Ascending aorta (tissue), 2 donors: Measurements from ENCODE around the gene LTBP2. TPM values are rescaled to one million over a fixed set of nuclear protein-coding genes. Genes with fewer than 3 reads are reported as not detected.

Source experiments
- DNase-seq, 2 donors: peaks; one replicate each; pipeline ENCODE4 v3.0.0-alpha.2; 2019; ENCODE audit warnings: low spot score in 2 of 2
- H3K27ac ChIP-seq, 2 donors: fragments of 200-600 bp; sonication (generic); one replicate each; pipeline ENCODE4 v1.5.1; 2016 to 2017; ENCODE audit warnings: mild to moderate bottlenecking in 1 of 2
- H3K27me3 ChIP-seq: fragments of 200-600 bp; sonication (generic); one replicate; pipeline ENCODE4 v1.5.1; 2017
- H3K36me3 ChIP-seq, 2 donors: fragments of 200-600 bp; sonication (generic); one replicate each; pipeline ENCODE4 v1.5.1; 2016
- H3K4me1 ChIP-seq, 2 donors: fragments of 200-600 bp; sonication (generic); one replicate each; pipeline ENCODE4 v1.5.1; 2016 to 2017; ENCODE audit warnings: mild to moderate bottlenecking in 1 of 2
- H3K4me3 ChIP-seq, 2 donors: fragments of 200-600 bp; sonication (generic); one replicate each; pipeline ENCODE4 v1.5.1; 2016 to 2017; ENCODE audit warnings: mild to moderate bottlenecking in 1 of 2
- H3K9me3 ChIP-seq, 2 donors: fragments of 200-600 bp; sonication (generic); one replicate each; pipeline ENCODE4 v1.5.1; 2016
- CTCF ChIP-seq, 3 experiments: fragments of 200-600 bp in 2 of 3; fragments of 450-650 bp in 1 of 3; sonication (generic) in 2 of 3; IDR thresholded peaks; one replicate each; pipeline ENCODE4 v1.5.1; 2016 to 2019; ENCODE audit warnings: antibody characterized with exemption in 3 of 3, mild to moderate bottlenecking in 1 of 3, moderate library complexity in 1 of 3
- intact Hi-C: fragments of 100-400 bp; cut with DNase I; formaldehyde crosslinking; loops from one replicate; pipeline ENCODE4 v1.15.1; 2023
- total RNA-seq: library from RNA; depleted of rRNA; stranded (reverse); fragments of >200 nt; gene quantifications from one replicate; pipeline ENCODE4 v1.1.0, GENCODE V29; 2016

LTBP2 gene
- total RNA-seq, 1 donor from 2014 or later, result 383 TPM

GRCh38 chr14:74573421-74574089 lies 38.5 kb downstream of the LTBP2 start:
- H3K4me3 ChIP-seq, result peak overlapping the region in 1 of 2 donors; percentile 46
- H3K4me1 ChIP-seq, result peaks cover 42 to 92% of the 10 kb centered on the region in 2 donors
- intact Hi-C loops, result loop anchor here (2.0 kb wide), 1 partner anchor 17 kb away; no protein-coding TSS in a partner anchor

GRCh38 chr14:74572726-74573301 lies 39.2 kb downstream of the LTBP2 start:
- intact Hi-C loops, result loop anchor here (2.0 kb wide), 1 partner anchor 18 kb away; no protein-coding TSS in a partner anchor
- H3K4me1 ChIP-seq, result peaks cover 43 to 94% of the 10 kb centered on the region in 2 donors
- peak overlapping the region; percentile 16 to 46 for H3K4me3 ChIP-seq

More at GRCh38 chr14:74573421-74574089, 38.5 kb downstream of the LTBP2 start:
- TF ChIP-seq CTCF (IDR thresholded peaks at IDR 0.05), result no peak
- H3K27ac ChIP-seq, result peak overlapping the region; percentile 91 to 94
- H3K9me3 ChIP-seq, result no peaks in the 10 kb centered on the region
- no peaks in the 10 kb centered on the region for H3K27me3 ChIP-seq
- DNase-seq, result no peak
- H3K36me3 ChIP-seq, result no peaks in the 10 kb centered on the region

DNA sequence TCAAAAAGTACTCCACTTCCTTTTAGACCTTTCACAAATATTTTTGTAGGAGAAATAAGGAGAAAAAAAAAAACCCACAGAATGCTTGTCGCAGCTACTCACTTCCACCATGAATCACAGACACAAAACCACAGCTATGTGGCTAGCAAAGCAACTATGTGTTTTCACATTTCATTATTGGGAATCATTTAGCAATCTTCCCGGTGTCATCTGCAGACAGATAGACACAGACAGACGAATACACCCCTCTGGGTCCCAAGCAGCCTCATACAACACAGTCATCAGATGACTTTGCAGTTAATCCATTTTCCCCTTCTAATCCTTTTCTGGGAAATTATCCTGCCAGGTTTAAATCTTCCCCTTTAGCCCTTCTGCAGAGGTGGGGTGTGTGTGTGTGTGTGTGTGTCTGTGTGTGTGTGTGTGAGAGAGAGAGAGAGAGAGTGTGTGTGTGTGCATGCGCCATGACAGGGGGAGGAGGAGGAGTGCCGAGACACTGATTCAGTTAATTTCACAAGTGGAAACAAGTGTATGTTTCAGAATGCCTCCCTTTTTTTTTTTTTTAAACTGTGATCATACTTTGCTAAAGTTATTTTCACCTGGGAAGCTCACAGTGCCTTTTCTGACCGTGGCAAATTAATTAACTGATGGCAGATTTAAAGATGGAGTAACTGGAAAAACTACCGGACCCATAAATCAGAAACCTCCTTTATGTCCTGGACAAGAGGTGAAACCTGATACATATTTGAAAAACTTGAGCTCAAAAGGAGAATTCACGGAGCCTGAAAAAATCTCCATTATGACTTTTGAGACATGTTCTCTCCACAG lies 39.9 kb downstream of the LTBP2 start:
- intact Hi-C loops, result loop anchor here (2.0 kb wide), 1 partner anchor 19 kb away; no protein-coding TSS in a partner anchor
- H3K4me1 ChIP-seq, result peaks cover 49 to 94% of the 10 kb centered on the region in 2 donors
- DNase-seq, result peak in 1 of 2 donors; percentile 83

More at GRCh38 chr14:74572726-74573301, 39.2 kb downstream of the LTBP2 start:
- no peaks in the 10 kb centered on the region for H3K36me3 ChIP-seq
- no peaks in the 10 kb centered on the region for H3K9me3 ChIP-seq
- no peaks in the 10 kb centered on the region for H3K27me3 ChIP-seq
- no peak for TF ChIP-seq CTCF (IDR thresholded peaks at IDR 0.05)
- DNase-seq, result no peak
- peak overlapping the region; percentile 91 to 94 for H3K27ac ChIP-seq

GRCh38 chr14:74571441-74571841 lies 40.6 kb downstream of the LTBP2 start:
- H3K36me3 ChIP-seq, result no peaks in the 10 kb centered on the region
- peak in 1 of 2 donors; percentile 85 for DNase-seq
- intact Hi-C loops, result no loop called here
- peak overlapping the region; percentile 91 to 94 for H3K27ac ChIP-seq
- H3K9me3 ChIP-seq, result no peaks in the 10 kb centered on the region
- no peak for TF ChIP-seq CTCF (IDR thresholded peaks at IDR 0.05)
- peaks cover 52 to 94% of the 10 kb centered on the region in 2 donors for H3K4me1 ChIP-seq
- peak overlapping the region; percentile 16 to 37 for H3K4me3 ChIP-seq
- no peaks in the 10 kb centered on the region for H3K27me3 ChIP-seq

More for the DNA sequence above, 39.9 kb downstream of the LTBP2 start:
- H3K9me3 ChIP-seq, result no peaks in the 10 kb centered on the region
- peak overlapping the region; percentile 16 to 46 for H3K4me3 ChIP-seq
- no peaks in the 10 kb centered on the region for H3K27me3 ChIP-seq
- no peak for TF ChIP-seq CTCF (IDR thresholded peaks at IDR 0.05)
- peak overlapping the region; percentile 91 to 94 for H3K27ac ChIP-seq
- H3K36me3 ChIP-seq, result no peaks in the 10 kb centered on the region

DNA sequence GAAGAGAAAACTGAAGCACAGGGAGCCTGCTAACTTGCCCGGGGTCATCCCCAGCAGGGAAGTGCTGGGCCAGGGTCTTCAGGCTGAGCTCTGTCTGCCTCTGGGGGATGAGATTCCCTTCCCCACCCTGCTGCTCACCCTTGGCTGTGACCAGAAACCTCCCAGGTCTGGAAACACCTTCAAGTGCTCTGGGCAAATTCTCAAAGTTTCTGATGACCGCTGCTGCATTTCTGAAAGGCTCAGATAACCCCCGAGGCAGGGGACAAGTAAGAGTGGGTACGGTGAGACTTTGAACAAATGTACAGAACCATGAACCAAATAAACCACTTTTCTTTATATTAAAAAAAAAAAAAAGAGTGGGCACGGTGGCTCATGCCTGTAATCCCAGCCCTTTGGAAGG lies 41.3 kb downstream of the LTBP2 start:
- H3K9me3 ChIP-seq, result no peaks in the 10 kb centered on the region
- intact Hi-C loops, result no loop called here
- no peak for DNase-seq
- no peak for TF ChIP-seq CTCF (IDR thresholded peaks at IDR 0.05)
- no peaks in the 10 kb centered on the region for H3K27me3 ChIP-seq
- peak overlapping the region; percentile 91 to 94 for H3K27ac ChIP-seq
- H3K36me3 ChIP-seq, result no peaks in the 10 kb centered on the region
- H3K4me1 ChIP-seq, result peaks cover 56 to 94% of the 10 kb centered on the region in 2 donors
- no peak overlapping the region for H3K4me3 ChIP-seq
